ENCODE results near the gene KRT17.
"Not testable (repeated sequence)": the region's sequence is repeated elsewhere in the genome, so short reads cannot be mapped to it uniquely, and the experiment has no call there.

KRT17 gene

GRCh38 chr17:41647038-41647813 is 22.9 kb upstream of the KRT17 start:
- Histone ChIP-seq H3K27ac (ENCODE audit: insufficient read depth, low read length, poor library complexity, severe bottlenecking) (no peak overlapping the region), H3K9me3 (ENCODE audit: control insufficient read depth, low read length) (no peaks in the 10 kb centered on the region), H3K4me1 (ENCODE audit: control insufficient read depth, insufficient read depth, low read length, poor library complexity, severe bottlenecking) (peaks cover 14% of the 10 kb centered on the region), H3K4me3 (ENCODE audit: insufficient read depth, low read depth, low read length, poor library complexity, severe bottlenecking) (no peak overlapping the region), H3K36me3 (ENCODE audit: control insufficient read depth, insufficient read depth, low read length) (no peaks in the 10 kb centered on the region), H3K27me3 (replicated peaks; ENCODE audit: control insufficient read depth, insufficient read depth, low read length, poor library complexity, severe bottlenecking) (no peaks in the 10 kb centered on the region)
- no peak for DNase-seq

GRCh38 chr17:41642252-41643156 is 18.1 kb upstream of the KRT17 start:
- no peaks in the 10 kb centered on the region for H3K27me3 ChIP-seq (replicated peaks; ENCODE audit: control insufficient read depth, insufficient read depth, low read length, poor library complexity, severe bottlenecking)
- no peaks in the 10 kb centered on the region for H3K9me3 ChIP-seq (ENCODE audit: control insufficient read depth, low read length)
- no peaks in the 10 kb centered on the region for H3K36me3 ChIP-seq (ENCODE audit: control insufficient read depth, insufficient read depth, low read length)
- no peak for DNase-seq
- H3K4me1 ChIP-seq (ENCODE audit: control insufficient read depth, insufficient read depth, low read length, poor library complexity, severe bottlenecking): peaks cover under 1% of the 10 kb centered on the region
- H3K27ac ChIP-seq (ENCODE audit: insufficient read depth, low read length, poor library complexity, severe bottlenecking): no peak overlapping the region
- H3K4me3 ChIP-seq (ENCODE audit: insufficient read depth, low read depth, low read length, poor library complexity, severe bottlenecking): no peak overlapping the region

- H3K27me3 ChIP-seq (replicated peaks; ENCODE audit: control insufficient read depth, insufficient read depth, low read length, poor library complexity, severe bottlenecking); H3K9me3 ChIP-seq (ENCODE audit: control insufficient read depth, low read length); H3K4me3 ChIP-seq (ENCODE audit: insufficient read depth, low read depth, low read length, poor library complexity, severe bottlenecking); H3K27ac ChIP-seq (ENCODE audit: insufficient read depth, low read length, poor library complexity, severe bottlenecking); H3K4me1 ChIP-seq (ENCODE audit: control insufficient read depth, insufficient read depth, low read length, poor library complexity, severe bottlenecking); DNase-seq; H3K36me3 ChIP-seq (ENCODE audit: control insufficient read depth, insufficient read depth, low read length): not testable (repeated sequence)
These were observed 16.2 kb upstream of the KRT17 start for GRCh38 chr17:41640596-41640995.

- Histone ChIP-seq H3K27me3 (replicated peaks; ENCODE audit: control insufficient read depth, insufficient read depth, low read length, poor library complexity, severe bottlenecking) (no peaks in the 10 kb centered on the region), H3K27ac (ENCODE audit: insufficient read depth, low read length, poor library complexity, severe bottlenecking) (no peak overlapping the region), H3K4me3 (ENCODE audit: insufficient read depth, low read depth, low read length, poor library complexity, severe bottlenecking) (no peak overlapping the region), H3K36me3 (ENCODE audit: control insufficient read depth, insufficient read depth, low read length) (no peaks in the 10 kb centered on the region), H3K9me3 (ENCODE audit: control insufficient read depth, low read length) (no peaks in the 10 kb centered on the region), H3K4me1 (ENCODE audit: control insufficient read depth, insufficient read depth, low read length, poor library complexity, severe bottlenecking) (no peaks in the 10 kb centered on the region)
- DNase-seq: no peak
These were observed 15.4 kb upstream of the KRT17 start for GRCh38 chr17:41639492-41640473.

- H3K27ac ChIP-seq (ENCODE audit: insufficient read depth, low read length, poor library complexity, severe bottlenecking): no peak overlapping the region
- H3K4me3 ChIP-seq (ENCODE audit: insufficient read depth, low read depth, low read length, poor library complexity, severe bottlenecking): no peak overlapping the region
- H3K9me3 ChIP-seq (ENCODE audit: control insufficient read depth, low read length): no peaks in the 10 kb centered on the region
- no peak for DNase-seq
- H3K36me3 ChIP-seq (ENCODE audit: control insufficient read depth, insufficient read depth, low read length): no peaks in the 10 kb centered on the region
- H3K27me3 ChIP-seq (replicated peaks; ENCODE audit: control insufficient read depth, insufficient read depth, low read length, poor library complexity, severe bottlenecking): no peaks in the 10 kb centered on the region
- H3K4me1 ChIP-seq (ENCODE audit: control insufficient read depth, insufficient read depth, low read length, poor library complexity, severe bottlenecking): no peaks in the 10 kb centered on the region
These were observed 14.6 kb upstream of the KRT17 start for GRCh38 chr17:41638941-41639340.

- H3K4me3 ChIP-seq (ENCODE audit: insufficient read depth, low read depth, low read length, poor library complexity, severe bottlenecking): no peak overlapping the region
- H3K9me3 ChIP-seq (ENCODE audit: control insufficient read depth, low read length): no peaks in the 10 kb centered on the region
- no peaks in the 10 kb centered on the region for H3K4me1 ChIP-seq (ENCODE audit: control insufficient read depth, insufficient read depth, low read length, poor library complexity, severe bottlenecking)
- no peak overlapping the region for H3K27ac ChIP-seq (ENCODE audit: insufficient read depth, low read length, poor library complexity, severe bottlenecking)
- no peak for DNase-seq
- no peaks in the 10 kb centered on the region for H3K36me3 ChIP-seq (ENCODE audit: control insufficient read depth, insufficient read depth, low read length)
- H3K27me3 ChIP-seq (replicated peaks; ENCODE audit: control insufficient read depth, insufficient read depth, low read length, poor library complexity, severe bottlenecking): no peaks in the 10 kb centered on the region
These were observed 13.8 kb upstream of the KRT17 start for GRCh38 chr17:41638194-41638593.

GRCh38 chr17:41636652-41637051 is 12.3 kb upstream of the KRT17 start:
- no peaks in the 10 kb centered on the region for H3K27me3 ChIP-seq (replicated peaks; ENCODE audit: control insufficient read depth, insufficient read depth, low read length, poor library complexity, severe bottlenecking)
- no peak for DNase-seq
- H3K4me1 ChIP-seq (ENCODE audit: control insufficient read depth, insufficient read depth, low read length, poor library complexity, severe bottlenecking): no peaks in the 10 kb centered on the region
- no peak overlapping the region for H3K27ac ChIP-seq (ENCODE audit: insufficient read depth, low read length, poor library complexity, severe bottlenecking)
- H3K36me3 ChIP-seq (ENCODE audit: control insufficient read depth, insufficient read depth, low read length): no peaks in the 10 kb centered on the region
- no peaks in the 10 kb centered on the region for H3K9me3 ChIP-seq (ENCODE audit: control insufficient read depth, low read length)
- H3K4me3 ChIP-seq (ENCODE audit: insufficient read depth, low read depth, low read length, poor library complexity, severe bottlenecking): no peak overlapping the region

GRCh38 chr17:41635121-41636097 is 11.0 kb upstream of the KRT17 start:
- H3K9me3 ChIP-seq (ENCODE audit: control insufficient read depth, low read length): no peaks in the 10 kb centered on the region
- no peaks in the 10 kb centered on the region for H3K27me3 ChIP-seq (replicated peaks; ENCODE audit: control insufficient read depth, insufficient read depth, low read length, poor library complexity, severe bottlenecking)
- H3K4me3 ChIP-seq (ENCODE audit: insufficient read depth, low read depth, low read length, poor library complexity, severe bottlenecking): no peak overlapping the region
- DNase-seq: no peak
- no peaks in the 10 kb centered on the region for H3K4me1 ChIP-seq (ENCODE audit: control insufficient read depth, insufficient read depth, low read length, poor library complexity, severe bottlenecking)
- no peak overlapping the region for H3K27ac ChIP-seq (ENCODE audit: insufficient read depth, low read length, poor library complexity, severe bottlenecking)
- H3K36me3 ChIP-seq (ENCODE audit: control insufficient read depth, insufficient read depth, low read length): no peaks in the 10 kb centered on the region

- Histone ChIP-seq H3K4me1 (ENCODE audit: control insufficient read depth, insufficient read depth, low read length, poor library complexity, severe bottlenecking) (no peaks in the 10 kb centered on the region), H3K27me3 (replicated peaks; ENCODE audit: control insufficient read depth, insufficient read depth, low read length, poor library complexity, severe bottlenecking) (no peaks in the 10 kb centered on the region), H3K4me3 (ENCODE audit: insufficient read depth, low read depth, low read length, poor library complexity, severe bottlenecking) (no peak overlapping the region), H3K36me3 (ENCODE audit: control insufficient read depth, insufficient read depth, low read length) (no peaks in the 10 kb centered on the region), H3K27ac (ENCODE audit: insufficient read depth, low read length, poor library complexity, severe bottlenecking) (no peak overlapping the region), H3K9me3 (ENCODE audit: control insufficient read depth, low read length) (no peaks in the 10 kb centered on the region)
- DNase-seq: no peak
These were observed 10.3 kb upstream of the KRT17 start for GRCh38 chr17:41634639-41635038.

Measured in effector memory CD4-positive, alpha-beta T cell (primary cell).